ENCODE data around the gene NAA10.

DNA sequence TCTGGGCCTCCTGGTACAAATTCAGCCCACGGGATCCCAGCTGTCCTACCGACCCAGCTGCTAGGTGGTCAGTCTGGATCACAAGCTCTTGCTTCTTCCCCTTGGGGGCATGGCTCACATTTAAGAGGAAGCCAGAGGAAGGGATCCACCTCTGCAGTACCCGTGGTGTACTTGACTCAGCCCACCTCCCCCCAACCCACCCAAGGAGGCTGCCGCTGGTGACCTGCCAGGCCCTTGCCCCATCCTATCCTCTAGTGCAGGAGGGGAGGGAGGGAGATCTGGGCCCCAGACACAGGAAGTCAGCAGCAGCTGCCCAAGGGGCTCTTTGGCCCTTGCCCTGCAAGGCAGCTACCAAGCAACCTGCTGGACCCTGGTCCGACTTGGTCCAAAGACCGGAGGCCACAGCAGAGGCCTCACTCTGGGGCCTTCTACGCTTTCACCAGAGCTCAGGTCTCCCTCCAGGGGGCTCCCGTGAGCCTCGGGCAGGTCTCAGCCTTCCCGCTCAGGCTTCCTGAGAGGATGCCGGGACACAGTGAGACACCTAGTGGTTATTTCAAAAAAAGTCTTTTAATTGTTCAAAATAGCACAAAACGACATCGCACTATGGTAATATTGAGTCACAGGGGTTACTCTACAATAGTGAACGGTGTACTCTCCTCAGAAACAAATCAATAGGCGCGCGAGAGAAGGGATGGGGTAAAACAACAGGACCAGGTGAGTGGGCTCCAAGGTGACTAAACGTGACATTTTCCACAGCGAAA lies 12.4 kb upstream of the NAA10 start:
- TF ChIP-seq RAD21 (CRISPR knock-in tag; IDR thresholded peaks at IDR 0.05) (peak; percentile 67; the same call in 1 of the 2 replicates), MAFK (conservative IDR thresholded peaks at IDR 0.05 in 1 of 2, IDR thresholded peaks at IDR 0.05 in 1 of 2; ENCODE audit: low read length in 2 of 2) (no peak), RFX1 (IDR thresholded peaks at IDR 0.05) (no peak)
